GM12874 (cell line): ENCODE measurements around the gene SCFD1.

Experiments
- TF ChIP-seq, protein P1 (sequence below): IDR thresholded peaks from 2 replicates; pipeline ENCODE4 v1.5.1; 2011; ENCODE audit warnings: low read depth, mild to moderate bottlenecking, control low read depth, low read length, moderate library complexity; ENCODE audit not compliant: insufficient read depth

Gene SCFD1

DNA sequence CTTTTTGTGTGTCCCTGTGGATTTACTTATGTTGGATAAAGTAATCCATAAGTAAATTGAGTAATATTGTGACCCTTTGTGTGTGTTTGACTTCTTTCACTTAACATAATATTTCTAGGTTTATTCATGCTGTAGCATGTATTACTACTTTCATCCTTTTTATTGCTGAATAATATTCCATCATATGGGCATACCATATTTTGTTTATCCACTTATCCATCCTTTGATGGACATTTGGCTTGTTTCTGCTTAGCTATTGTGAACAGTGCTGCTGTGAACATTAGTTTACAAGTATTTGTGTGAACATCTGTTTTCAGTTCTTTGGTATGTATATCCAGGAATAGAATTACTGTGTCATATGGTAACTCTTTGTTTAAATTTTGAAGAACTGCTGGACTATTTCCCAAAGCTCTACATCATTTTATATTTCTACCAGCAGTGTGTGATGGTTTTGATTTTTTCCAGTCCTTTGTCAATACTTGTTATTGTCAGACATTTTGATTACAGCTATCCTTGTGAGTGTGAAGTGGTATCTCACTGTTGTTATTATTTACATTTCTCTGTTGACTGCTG is 38.0 kb upstream of the SCFD1 start:
- TF ChIP-seq, protein P1, sequence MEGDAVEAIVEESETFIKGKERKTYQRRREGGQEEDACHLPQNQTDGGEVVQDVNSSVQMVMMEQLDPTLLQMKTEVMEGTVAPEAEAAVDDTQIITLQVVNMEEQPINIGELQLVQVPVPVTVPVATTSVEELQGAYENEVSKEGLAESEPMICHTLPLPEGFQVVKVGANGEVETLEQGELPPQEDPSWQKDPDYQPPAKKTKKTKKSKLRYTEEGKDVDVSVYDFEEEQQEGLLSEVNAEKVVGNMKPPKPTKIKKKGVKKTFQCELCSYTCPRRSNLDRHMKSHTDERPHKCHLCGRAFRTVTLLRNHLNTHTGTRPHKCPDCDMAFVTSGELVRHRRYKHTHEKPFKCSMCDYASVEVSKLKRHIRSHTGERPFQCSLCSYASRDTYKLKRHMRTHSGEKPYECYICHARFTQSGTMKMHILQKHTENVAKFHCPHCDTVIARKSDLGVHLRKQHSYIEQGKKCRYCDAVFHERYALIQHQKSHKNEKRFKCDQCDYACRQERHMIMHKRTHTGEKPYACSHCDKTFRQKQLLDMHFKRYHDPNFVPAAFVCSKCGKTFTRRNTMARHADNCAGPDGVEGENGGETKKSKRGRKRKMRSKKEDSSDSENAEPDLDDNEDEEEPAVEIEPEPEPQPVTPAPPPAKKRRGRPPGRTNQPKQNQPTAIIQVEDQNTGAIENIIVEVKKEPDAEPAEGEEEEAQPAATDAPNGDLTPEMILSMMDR, result no peak

GRCh38 chr14:30585204-30585603 is 36.9 kb upstream of the SCFD1 start:
- TF ChIP-seq, protein P1, result no peak

GRCh38 chr14:30587141-30587540 is 35.0 kb upstream of the SCFD1 start:
- TF ChIP-seq, protein P1, result no peak

DNA sequence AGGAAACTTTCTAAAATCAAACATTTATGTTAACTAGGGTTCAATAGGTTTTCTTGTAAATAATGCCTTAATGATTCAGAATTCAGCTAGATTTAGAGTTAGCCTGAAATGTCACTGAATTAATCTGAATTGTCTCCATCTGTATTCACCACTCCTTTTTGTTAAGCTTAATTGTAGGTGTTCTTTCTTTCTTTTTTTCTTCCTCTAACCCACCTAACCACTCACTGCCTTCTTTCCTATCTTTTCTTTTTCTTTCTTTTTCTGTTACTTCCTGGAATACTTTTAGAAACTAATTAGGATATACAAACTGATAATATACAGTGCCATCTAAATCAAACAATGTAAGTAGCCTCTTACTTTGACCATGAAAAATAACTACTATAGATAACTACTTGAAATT is 33.2 kb upstream of the SCFD1 start:
- TF ChIP-seq, protein P1, result no peak

DNA sequence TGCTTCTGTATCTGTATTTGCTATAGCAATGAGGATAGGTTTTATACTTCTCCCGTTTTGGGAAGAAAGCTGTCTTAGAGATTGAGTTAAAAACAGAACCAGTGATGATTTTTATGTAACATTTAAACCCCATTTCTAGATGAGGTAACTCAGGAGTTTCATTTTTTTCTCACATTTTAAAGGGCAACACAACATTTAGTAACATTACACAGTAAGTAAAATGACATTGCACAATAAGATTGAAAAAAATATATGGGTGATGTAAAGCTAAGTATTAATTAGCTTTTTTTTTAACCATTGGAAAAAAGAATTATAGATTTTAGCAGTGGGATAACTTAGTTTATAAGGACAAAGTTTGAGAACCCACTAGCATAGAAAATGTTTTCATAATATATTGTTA is 25.2 kb upstream of the SCFD1 start:
- TF ChIP-seq, protein P1, result no peak

GRCh38 chr14:30597504-30597903 is 24.6 kb upstream of the SCFD1 start:
- TF ChIP-seq, protein P1, result no peak

GRCh38 chr14:30600922-30601918 is 20.9 kb upstream of the SCFD1 start:
- TF ChIP-seq, protein P1, result no peak
